Thoracic aorta (tissue), 2 donors: Measurements from ENCODE around the gene TRAPPC14. TPM values are rescaled to one million over a fixed set of nuclear protein-coding genes. Genes with fewer than 3 reads are reported as not detected.
"Not testable (repeated sequence)": the region's sequence is repeated elsewhere in the genome, so short reads cannot be mapped to it uniquely, and the experiment has no call there.

ENCODE experiments used
- ATAC-seq: fragments of 150-250 bp; one replicate; pipeline ENCODE4 v1.8.0; 2017; ENCODE audit warnings: low read depth; ENCODE audit not compliant: insufficient number of reproducible peaks, low FRiP score
- DNase-seq: peaks from one replicate; pipeline ENCODE4 v3.0.0-alpha.2; 2020; ENCODE audit warnings: low spot score
- H3K27ac ChIP-seq, 2 donors: fragments of 200-600 bp; sonication (generic); 1 replicate in 1 of 2; 2 replicates in 1 of 2; pipeline ENCODE4 v1.5.1; 2016; ENCODE audit warnings: mild to moderate bottlenecking in 2 of 2, moderate library complexity in 2 of 2
- H3K27me3 ChIP-seq: fragments of 200-600 bp; sonication (generic); replicated peaks from 2 replicates; pipeline ENCODE4 v1.6.0; 2016; ENCODE audit warnings: mild to moderate bottlenecking; ENCODE audit not compliant: insufficient read depth
- H3K36me3 ChIP-seq: fragments of 200-600 bp; sonication (generic); one replicate; pipeline ENCODE4 v1.5.1; 2016
- H3K4me1 ChIP-seq, 2 donors: fragments of 200-600 bp; sonication (generic); 1 replicate in 1 of 2; 2 replicates in 1 of 2; pipeline versions ENCODE4 v1.5.1 to v1.6.0; 2016; ENCODE audit warnings: low read depth in 2 of 2, mild to moderate bottlenecking in 1 of 2; ENCODE audit not compliant: control insufficient read depth in 1 of 2
- H3K4me3 ChIP-seq: fragments of 200-600 bp; sonication (generic); 2 replicates; pipeline ENCODE4 v1.5.1; 2016; ENCODE audit warnings: mild to moderate bottlenecking
- H3K9me3 ChIP-seq: fragments of 200-600 bp; sonication (generic); 2 replicates; pipeline ENCODE4 v1.5.1; 2016
- CTCF ChIP-seq: fragments of 200-600 bp; sonication (generic); IDR thresholded peaks from one replicate; pipeline ENCODE4 v1.5.1; 2019; ENCODE audit warnings: antibody characterized with exemption
- total RNA-seq, 2 donors: library from RNA; depleted of rRNA; stranded (reverse); fragments of >200 nt; gene quantifications; one replicate each; pipeline versions ENCODE4 v1.1.0 to v1.2.3, GENCODE V29; 2016

The TRAPPC14 gene
- total RNA-seq, 2 donors from 2014 or later, result 14.0 to 18.0 TPM

DNA sequence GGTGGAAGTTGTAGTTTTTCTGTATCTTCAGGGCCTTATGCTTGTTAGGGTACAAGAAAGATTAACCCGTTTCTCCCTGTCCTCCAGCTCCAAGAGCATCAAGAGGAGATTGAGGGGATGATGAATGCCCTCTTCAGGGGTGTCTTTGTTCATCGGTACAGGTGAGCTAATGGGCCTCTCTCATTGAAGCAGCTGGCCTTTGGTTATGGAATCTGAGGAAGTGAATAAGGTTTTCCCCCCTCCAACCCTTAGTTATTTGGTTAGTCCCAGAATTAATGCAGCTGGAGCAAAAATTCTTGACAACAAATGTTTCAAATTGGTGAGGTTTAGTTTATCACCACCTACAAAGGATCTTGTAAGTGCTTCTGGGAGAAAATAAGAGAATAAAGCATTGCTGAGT is 36.7 kb upstream of the TRAPPC14 start:
- Histone ChIP-seq H3K9me3 (no peaks in the 10 kb centered on the region), H3K4me3 (no peak overlapping the region), H3K36me3 (no peaks in the 10 kb centered on the region), H3K27ac (no peak overlapping the region), H3K4me1 (no peaks in the 10 kb centered on the region), H3K27me3 (no peaks in the 10 kb centered on the region)
- no peak for TF ChIP-seq CTCF
- DNase-seq, result no peak
- ATAC-seq, result no peak

GRCh38 chr7:100192969-100193368 is 34.4 kb upstream of the TRAPPC14 start:
- no peak overlapping the region for H3K4me3 ChIP-seq
- TF ChIP-seq CTCF, result no peak
- H3K27ac ChIP-seq, result no peak overlapping the region
- H3K27me3 ChIP-seq, result no peaks in the 10 kb centered on the region
- no peaks in the 10 kb centered on the region for H3K4me1 ChIP-seq
- no peak for DNase-seq
- no peak for ATAC-seq
- no peaks in the 10 kb centered on the region for H3K9me3 ChIP-seq
- no peaks in the 10 kb centered on the region for H3K36me3 ChIP-seq

GRCh38 chr7:100192281-100192862 is 33.8 kb upstream of the TRAPPC14 start:
- not testable (repeated sequence) for H3K4me1 ChIP-seq, H3K4me3 ChIP-seq, H3K27ac ChIP-seq, H3K36me3 ChIP-seq, H3K27me3 ChIP-seq, H3K9me3 ChIP-seq, ATAC-seq, DNase-seq

DNA sequence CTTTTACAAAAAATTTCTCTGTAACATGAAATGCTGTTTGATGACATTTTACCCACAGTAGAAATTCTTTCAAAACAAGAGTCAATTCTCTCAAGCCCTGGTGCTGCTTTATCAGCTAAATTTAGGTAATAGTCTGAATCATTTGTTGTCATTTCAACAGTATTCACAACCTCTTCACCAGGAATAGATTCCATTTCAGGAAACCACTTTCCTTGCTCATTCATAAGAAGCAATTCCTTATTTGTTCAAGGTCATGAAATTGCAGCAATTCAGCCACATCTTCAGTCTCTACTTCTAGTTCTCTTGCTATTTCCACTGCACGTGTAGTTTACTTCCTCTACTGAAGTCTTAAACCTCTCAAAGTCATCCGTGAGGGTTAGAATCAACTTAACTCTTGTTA is 33.3 kb upstream of the TRAPPC14 start:
- TF ChIP-seq CTCF, result no peak
- Histone ChIP-seq H3K27ac (no peak overlapping the region), H3K4me1 (no peaks in the 10 kb centered on the region), H3K36me3 (no peaks in the 10 kb centered on the region), H3K4me3 (no peak overlapping the region), H3K27me3 (no peaks in the 10 kb centered on the region), H3K9me3 (no peaks in the 10 kb centered on the region)
- no peak for ATAC-seq
- DNase-seq, result no peak

DNA sequence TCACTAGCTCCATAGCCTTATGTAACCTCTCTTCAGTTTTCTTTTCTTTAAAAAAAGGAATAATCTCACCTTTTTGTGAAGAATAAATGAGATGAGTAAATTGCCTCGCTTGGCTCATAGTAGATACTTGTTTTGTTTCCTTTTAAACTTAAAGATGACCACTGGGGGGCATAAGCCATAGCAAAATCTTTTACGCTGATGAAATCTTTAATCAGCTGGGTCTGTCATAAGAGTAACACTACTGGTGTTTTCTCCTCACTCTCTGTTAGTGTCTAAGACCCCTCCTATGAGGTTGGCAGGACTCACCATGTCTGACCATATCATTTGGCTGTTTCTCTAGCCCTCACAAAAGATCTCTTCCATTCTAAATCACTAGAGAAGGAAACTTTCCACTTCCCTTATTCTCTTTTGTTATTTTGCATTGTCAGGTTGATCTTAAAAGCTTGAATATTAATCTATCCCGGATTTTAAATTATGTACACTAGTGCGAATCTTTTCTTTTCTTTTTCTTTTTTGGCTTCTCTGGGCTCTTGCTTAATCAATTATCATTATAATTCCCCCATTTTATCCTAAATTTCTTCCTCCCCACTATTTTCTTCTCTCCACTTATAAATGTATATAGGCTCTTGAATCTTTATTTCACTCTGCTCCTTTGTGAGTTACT is 31.7 kb upstream of the TRAPPC14 start:
- H3K27me3 ChIP-seq, result no peaks in the 10 kb centered on the region
- no peaks in the 10 kb centered on the region for H3K36me3 ChIP-seq
- no peak overlapping the region for H3K4me3 ChIP-seq
- no peak overlapping the region for H3K27ac ChIP-seq
- ATAC-seq, result no peak
- no peaks in the 10 kb centered on the region for H3K9me3 ChIP-seq
- H3K4me1 ChIP-seq, result no peaks in the 10 kb centered on the region
- DNase-seq, result no peak
- TF ChIP-seq CTCF, result peak; percentile 13

DNA sequence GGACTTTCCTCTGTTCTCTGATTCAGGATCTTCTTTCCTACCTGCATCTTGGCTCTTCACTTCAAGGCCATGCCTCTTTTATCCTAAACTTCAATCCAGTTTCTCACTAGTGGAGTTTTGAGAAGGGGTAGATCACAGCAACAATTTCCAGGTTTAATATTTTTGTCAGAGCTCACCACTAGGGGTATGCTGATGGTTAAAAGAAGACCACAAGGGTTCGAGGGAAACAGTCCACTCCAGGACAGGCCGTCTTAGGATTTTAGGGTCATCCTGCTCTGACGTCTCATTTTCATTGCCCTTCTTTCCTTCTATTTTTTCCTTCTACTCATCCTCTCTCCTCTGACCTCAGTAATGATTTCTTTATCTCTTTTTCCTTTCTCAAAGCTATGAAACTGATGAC is 30.5 kb upstream of the TRAPPC14 start:
- Histone ChIP-seq H3K27me3 (no peaks in the 10 kb centered on the region), H3K36me3 (no peaks in the 10 kb centered on the region), H3K9me3 (no peaks in the 10 kb centered on the region), H3K4me1 (no peaks in the 10 kb centered on the region), H3K4me3 (no peak overlapping the region), H3K27ac (no peak overlapping the region)
- DNase-seq (no peak), ATAC-seq (no peak)
- no peak for TF ChIP-seq CTCF
